Measurements from ENCODE around the gene HOXD8. TPM values are rescaled to one million over a fixed set of nuclear protein-coding genes. Genes with fewer than 3 reads are reported as not detected.

HOXD8 gene
- total RNA-seq, 2 experiments from 2014 or later, result not detected

DNA sequence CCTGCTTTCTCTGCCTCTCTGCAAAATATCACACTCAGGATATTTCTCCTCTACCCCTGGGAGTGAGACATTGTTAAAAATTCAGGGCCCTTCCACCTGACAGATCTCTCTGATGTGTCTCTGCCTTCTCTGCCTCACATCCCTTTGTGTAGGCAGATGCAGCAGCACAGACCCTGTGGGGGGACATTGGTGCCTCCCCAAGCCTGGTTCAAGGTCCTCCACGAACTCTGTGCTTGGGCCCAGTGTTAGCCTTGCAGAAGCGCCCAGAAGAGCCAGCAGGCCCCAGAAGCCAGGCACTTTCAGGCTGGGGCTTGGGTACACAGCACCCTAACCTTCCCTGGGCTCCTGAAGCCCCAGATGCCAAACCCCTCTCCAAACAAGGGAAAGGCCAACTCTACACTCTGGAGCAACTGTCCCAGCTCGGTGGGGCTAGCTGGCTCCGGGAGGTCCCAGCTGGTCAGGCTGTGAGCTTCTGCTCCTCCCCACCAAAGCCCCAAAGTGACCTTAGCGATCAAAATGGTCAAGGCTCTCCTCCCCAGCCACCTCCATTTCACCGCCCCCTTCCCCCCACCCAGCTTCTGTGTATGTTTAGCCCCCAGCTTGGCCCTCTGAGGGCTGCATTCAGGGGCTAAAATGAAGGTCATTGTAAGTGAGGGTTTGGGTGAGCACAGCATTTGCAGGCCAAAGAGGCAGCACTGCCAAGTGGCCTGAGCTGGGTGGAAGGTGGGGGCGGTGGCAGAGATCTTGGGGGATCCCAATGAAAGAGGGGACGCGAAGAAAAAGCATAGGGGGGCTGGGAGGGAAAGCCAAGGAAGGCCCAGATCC is 4.3 kb upstream of the HOXD8 start:
- no peaks in the 10 kb centered on the region for H3K9me3 Mint-ChIP-seq
- H3K36me3 Mint-ChIP-seq, result no peaks in the 10 kb centered on the region
- H3K27me3 Mint-ChIP-seq, result peaks cover 87% of the 10 kb centered on the region
- H3K4me3 Mint-ChIP-seq, result no peak overlapping the region
- H3K4me1 Mint-ChIP-seq, result peaks cover 18% of the 10 kb centered on the region
- DNase-seq, result no peak
- no peak overlapping the region for H3K27ac Mint-ChIP-seq

DNA sequence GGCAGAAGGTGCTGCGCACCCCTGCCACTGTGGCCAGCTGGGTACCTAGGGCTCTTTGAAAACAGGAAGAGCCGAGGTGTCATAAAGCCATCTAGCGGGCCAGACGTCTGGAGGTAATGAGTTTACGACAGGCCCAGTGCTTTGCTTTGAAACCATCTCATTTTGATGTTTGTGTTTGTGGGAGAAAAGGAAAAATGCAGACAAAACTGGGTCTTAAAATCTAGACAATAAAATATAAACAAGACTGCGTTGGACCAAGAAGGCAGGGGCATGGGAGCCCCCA is 3.8 kb upstream of the HOXD8 start:
- no peak for DNase-seq
- no peak overlapping the region for H3K4me3 Mint-ChIP-seq
- no peaks in the 10 kb centered on the region for H3K9me3 Mint-ChIP-seq
- no peak overlapping the region for H3K27ac Mint-ChIP-seq
- H3K4me1 Mint-ChIP-seq, result peaks cover 18% of the 10 kb centered on the region
- H3K36me3 Mint-ChIP-seq, result no peaks in the 10 kb centered on the region
- H3K27me3 Mint-ChIP-seq, result peaks cover 87% of the 10 kb centered on the region

GRCh38 chr2:176126929-176127773 is 2.4 kb upstream of the HOXD8 start:
- Mint-ChIP-seq H3K36me3 (no peaks in the 10 kb centered on the region), H3K27ac (no peak overlapping the region), H3K9me3 (no peaks in the 10 kb centered on the region), H3K27me3 (peaks cover 87% of the 10 kb centered on the region), H3K4me3 (no peak overlapping the region), H3K4me1 (peaks cover 27% of the 10 kb centered on the region)
- DNase-seq, result peak; percentile 44

GRCh38 chr2:176127774-176128072 is 1.8 kb upstream of the HOXD8 start:
- Mint-ChIP-seq H3K27me3 (peaks cover 88% of the 10 kb centered on the region), H3K36me3 (no peaks in the 10 kb centered on the region), H3K9me3 (no peaks in the 10 kb centered on the region), H3K4me1 (peaks cover 30% of the 10 kb centered on the region), H3K4me3 (no peak overlapping the region), H3K27ac (no peak overlapping the region)
- DNase-seq, result no peak

GRCh38 chr2:176128172-176128981 is 1.1 kb upstream of the HOXD8 start:
- no peaks in the 10 kb centered on the region for H3K36me3 Mint-ChIP-seq
- no peaks in the 10 kb centered on the region for H3K9me3 Mint-ChIP-seq
- H3K4me1 Mint-ChIP-seq, result peaks cover 33% of the 10 kb centered on the region
- peak overlapping the region; percentile 39 for H3K27ac Mint-ChIP-seq
- peaks cover 91% of the 10 kb centered on the region for H3K27me3 Mint-ChIP-seq
- H3K4me3 Mint-ChIP-seq, result no peak overlapping the region
- DNase-seq, result no peak

GRCh38 chr2:176129813-176130146 is 275 bp downstream of the HOXD8 start:
- peaks cover 91% of the 10 kb centered on the region for H3K27me3 Mint-ChIP-seq
- H3K36me3 Mint-ChIP-seq, result no peaks in the 10 kb centered on the region
- H3K4me3 Mint-ChIP-seq, result peak overlapping the region; percentile 29
- DNase-seq, result no peak
- H3K4me1 Mint-ChIP-seq, result peaks cover 28% of the 10 kb centered on the region
- no peaks in the 10 kb centered on the region for H3K9me3 Mint-ChIP-seq
- H3K27ac Mint-ChIP-seq, result no peak overlapping the region

GRCh38 chr2:176130147-176130956 is 847 bp downstream of the HOXD8 start:
- peak; percentile 37 for DNase-seq

GRCh38 chr2:176130957-176131847 is 1.7 kb downstream of the HOXD8 start:
- no peak overlapping the region for H3K27ac Mint-ChIP-seq
- DNase-seq, result no peak

More at GRCh38 chr2:176130147-176130956, 847 bp downstream of the HOXD8 start:
- Mint-ChIP-seq H3K27ac (no peak overlapping the region), H3K4me3 (peak overlapping the region; percentile 45), H3K27me3 (peaks cover 91% of the 10 kb centered on the region), H3K36me3 (no peaks in the 10 kb centered on the region), H3K9me3 (no peaks in the 10 kb centered on the region), H3K4me1 (peaks cover 28% of the 10 kb centered on the region)

DNA sequence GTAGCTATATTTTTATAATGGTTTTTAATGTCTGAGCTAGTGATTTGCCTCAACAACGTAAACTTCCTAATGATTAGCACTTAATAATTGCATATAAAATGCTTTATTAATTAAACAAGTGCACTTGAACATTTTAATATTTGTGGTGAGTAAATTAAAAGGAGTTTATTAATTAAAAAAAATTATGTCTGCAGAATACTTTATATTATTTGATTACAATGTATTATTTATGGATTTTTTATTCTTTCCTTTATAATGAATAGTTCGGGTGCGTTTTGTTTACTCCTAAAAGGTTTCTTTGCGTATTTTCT is 2.3 kb downstream of the HOXD8 start:
- H3K4me3 Mint-ChIP-seq, result peak overlapping the region; percentile 66
- H3K27me3 Mint-ChIP-seq, result peaks cover 89% of the 10 kb centered on the region
- no peak for DNase-seq
- peaks cover 2% of the 10 kb centered on the region for H3K9me3 Mint-ChIP-seq
- peaks cover 34% of the 10 kb centered on the region for H3K4me1 Mint-ChIP-seq
- peaks cover 1% of the 10 kb centered on the region for H3K36me3 Mint-ChIP-seq
- H3K27ac Mint-ChIP-seq, result no peak overlapping the region

More at GRCh38 chr2:176130957-176131847, 1.7 kb downstream of the HOXD8 start:
- peak overlapping the region; percentile 45 for H3K4me3 Mint-ChIP-seq
- H3K36me3 Mint-ChIP-seq, result peaks cover 1% of the 10 kb centered on the region
- H3K27me3 Mint-ChIP-seq, result peaks cover 91% of the 10 kb centered on the region
- H3K9me3 Mint-ChIP-seq, result peaks cover 2% of the 10 kb centered on the region
- peaks cover 34% of the 10 kb centered on the region for H3K4me1 Mint-ChIP-seq

DNA sequence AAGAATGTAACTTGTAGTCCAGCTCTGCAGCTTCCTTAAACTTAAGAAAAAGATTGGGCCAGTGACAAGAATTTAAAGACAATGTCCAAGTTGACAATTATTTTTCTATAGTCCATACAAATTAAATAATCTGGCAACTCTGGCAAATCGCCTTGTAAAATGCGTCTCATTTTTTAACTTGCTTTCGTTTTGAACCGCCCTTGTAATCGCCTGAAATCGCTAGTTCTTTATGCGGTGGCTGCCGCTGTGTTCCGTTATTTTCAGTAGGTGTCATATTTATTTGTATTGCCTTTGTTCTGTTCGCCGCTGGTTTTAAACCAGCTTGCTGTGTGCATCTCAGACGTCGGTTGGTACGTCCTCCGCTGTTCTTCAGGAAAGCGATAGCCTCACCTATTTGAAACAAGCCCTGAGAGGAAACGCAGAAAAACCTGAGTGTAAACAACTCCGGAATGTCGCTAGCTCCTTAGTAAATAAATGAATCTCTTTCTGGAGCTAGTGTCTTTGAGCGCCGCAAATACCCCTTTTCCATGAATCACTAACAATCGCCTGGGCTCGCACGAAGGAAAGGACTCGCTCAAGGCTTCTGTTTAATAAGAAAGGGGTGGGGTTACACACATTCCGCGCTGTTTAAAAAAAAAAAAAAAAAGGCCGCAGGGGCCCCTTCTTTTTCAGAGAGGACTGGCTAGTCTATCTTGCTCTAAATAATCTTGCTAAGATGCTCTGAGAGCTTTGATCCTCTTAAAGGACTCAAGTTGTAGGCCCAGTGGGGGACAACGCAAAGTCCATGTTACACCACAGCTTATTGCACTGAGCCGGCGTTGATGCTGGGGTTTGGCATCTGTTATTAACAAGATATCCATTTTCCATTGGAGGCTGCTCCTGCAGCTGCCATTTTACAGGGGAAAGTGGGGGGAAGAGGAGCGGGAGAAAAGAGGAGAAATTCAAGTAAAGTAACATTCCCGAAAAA is 3.0 kb downstream of the HOXD8 start:
- Mint-ChIP-seq H3K27me3 (peaks cover 89% of the 10 kb centered on the region), H3K4me1 (peaks cover 32% of the 10 kb centered on the region), H3K9me3 (peaks cover 2% of the 10 kb centered on the region), H3K4me3 (peak overlapping the region; percentile 66), H3K36me3 (peaks cover 2% of the 10 kb centered on the region), H3K27ac (no peak overlapping the region)
- no peak for DNase-seq

DNA sequence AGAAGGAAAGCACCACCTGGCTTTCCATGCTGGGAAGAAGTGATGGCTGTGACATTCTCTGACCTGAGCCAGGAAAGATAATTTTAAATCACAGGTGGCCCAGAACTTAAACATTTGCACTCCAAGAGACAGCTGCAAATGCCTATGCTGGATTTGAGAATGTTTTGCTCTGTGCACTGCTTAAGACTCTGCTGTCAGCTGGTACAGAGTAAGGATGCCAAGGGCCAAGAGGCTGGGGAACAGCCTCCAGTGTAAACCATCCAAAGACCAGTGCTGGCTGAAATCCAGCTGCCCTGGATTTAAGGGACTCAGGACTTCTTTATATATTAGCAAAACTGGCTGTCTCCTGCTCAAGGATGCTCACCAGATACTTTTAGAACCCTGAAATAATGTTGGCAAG is 3.9 kb downstream of the HOXD8 start:
- H3K9me3 Mint-ChIP-seq, result peaks cover 4% of the 10 kb centered on the region
- no peak for DNase-seq
- peaks cover 89% of the 10 kb centered on the region for H3K27me3 Mint-ChIP-seq
- H3K36me3 Mint-ChIP-seq, result peaks cover 5% of the 10 kb centered on the region
- no peak overlapping the region for H3K4me3 Mint-ChIP-seq
- H3K27ac Mint-ChIP-seq, result no peak overlapping the region
- peaks cover 30% of the 10 kb centered on the region for H3K4me1 Mint-ChIP-seq

DNA sequence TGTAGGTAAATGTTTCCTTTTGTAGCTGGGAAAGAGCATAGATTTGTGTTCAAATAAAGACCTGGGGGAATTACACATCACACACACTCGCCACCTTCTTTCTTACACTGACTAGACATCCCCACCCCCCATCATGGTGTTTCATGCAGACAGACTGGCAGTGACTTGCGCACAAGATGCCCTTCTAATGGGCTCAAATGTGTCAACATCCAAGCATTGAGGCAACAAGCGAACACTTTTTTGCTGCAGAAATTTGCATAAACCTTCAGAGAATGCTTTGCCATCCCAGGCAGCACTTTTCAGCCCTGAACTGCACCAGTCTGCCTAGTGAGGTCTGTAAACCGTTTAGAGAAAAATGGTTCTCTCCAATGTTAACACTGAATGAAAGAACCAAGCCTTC is 4.5 kb downstream of the HOXD8 start:
- H3K4me1 Mint-ChIP-seq, result peaks cover 31% of the 10 kb centered on the region
- H3K27me3 Mint-ChIP-seq, result peaks cover 89% of the 10 kb centered on the region
- no peak for DNase-seq
- peaks cover 6% of the 10 kb centered on the region for H3K9me3 Mint-ChIP-seq
- H3K27ac Mint-ChIP-seq, result no peak overlapping the region
- H3K4me3 Mint-ChIP-seq, result no peak overlapping the region
- H3K36me3 Mint-ChIP-seq, result peaks cover 8% of the 10 kb centered on the region

GRCh38 chr2:176135035-176135440 is 5.5 kb downstream of the HOXD8 start:
- Mint-ChIP-seq H3K4me3 (no peak overlapping the region), H3K36me3 (peaks cover 9% of the 10 kb centered on the region), H3K9me3 (peaks cover 6% of the 10 kb centered on the region), H3K27ac (no peak overlapping the region), H3K27me3 (peaks cover 95% of the 10 kb centered on the region), H3K4me1 (peaks cover 33% of the 10 kb centered on the region)
- DNase-seq, result no peak

Data from activated naive CD8-positive, alpha-beta T cell treated with anti-CD3 and anti-CD28 coated beads for 36 hours (primary cell).